AG04450 (cell line): Measurements from ENCODE around the gene TIMM17B. TPM values are rescaled to one million over a fixed set of nuclear protein-coding genes. Genes with fewer than 3 reads are reported as not detected.

Source experiments
- CTCF ChIA-PET: fragments of 300-600, 350-600 bp; formaldehyde crosslinking; extraction: SDS; loops from one replicate; lab custom pipeline; 2022; ENCODE audit warnings: antibody characterized with exemption, inconsistent platforms; lab: Charles Lee
- POLR2A ChIA-PET: fragments of 350-600 bp; formaldehyde crosslinking; extraction: SDS; loops from one replicate; lab custom pipeline; 2021; ENCODE audit warnings: antibody characterized with exemption, inconsistent platforms; lab: Yijun Ruan, JAX
- DNase-seq: peaks from one replicate; pipeline ENCODE4 v3.0.0-alpha.2; 2011; ENCODE audit warnings: low read depth, low spot score
- H3K27ac ChIP-seq: one replicate; pipeline ENCODE4 v1.5.1; 2012; ENCODE audit warnings: low read depth, low read length, control low read depth
- H3K27me3 ChIP-seq: one replicate; pipeline ENCODE4 v1.6.0; 2012; ENCODE audit warnings: low read length; ENCODE audit not compliant: control insufficient read depth, insufficient read depth
- H3K4me3 ChIP-seq: 2 replicates; pipeline ENCODE4 v1.5.1; 2011; ENCODE audit warnings: mild to moderate bottlenecking, low read depth, low read length, control low read depth
- H3K9me3 ChIP-seq: 2 replicates; pipeline ENCODE4 v1.5.1; 2012; ENCODE audit warnings: low read length; ENCODE audit not compliant: control insufficient read depth, insufficient read depth
- polyA plus RNA-seq: library from polyadenylated mRNA; depleted of rRNA; stranded (reverse); fragments of >200 nt; gene quantifications from 2 replicates; pipeline ENCODE4 v1.2.3, GENCODE V29; 2011
- TF ChIP-seq, protein P1 (sequence below): IDR thresholded peaks from 2 replicates; pipeline ENCODE4 v1.5.1; 2011; ENCODE audit warnings: low read depth, low read length, control low read depth, inconsistent platforms

TIMM17B gene
- polyA plus RNA-seq, 1 experiment, result 31.2 TPM

DNA sequence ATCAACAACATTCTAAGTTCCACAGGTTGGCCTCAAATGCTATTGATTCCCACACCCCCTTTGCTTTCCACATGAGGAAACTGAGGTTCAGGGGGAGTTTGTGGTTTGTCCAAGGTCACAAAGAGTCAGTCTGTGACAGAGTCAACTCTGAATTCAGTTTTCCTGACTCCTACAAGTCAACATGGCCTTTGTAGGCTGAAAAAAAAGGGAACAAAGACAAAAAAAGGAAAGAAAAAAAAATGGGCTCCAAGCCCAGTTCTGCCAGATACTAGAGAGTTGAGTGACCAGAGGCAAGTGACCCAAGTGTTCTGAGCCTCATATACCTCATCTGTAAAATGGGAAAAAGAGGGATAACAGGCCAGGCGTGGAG, 37.7 kb upstream of the TIMM17B start:
- DNase-seq, result no peak
- Histone ChIP-seq H3K27me3 (no peaks in the 10 kb centered on the region), H3K27ac (no peak overlapping the region), H3K9me3 (no peaks in the 10 kb centered on the region), H3K4me3 (no peak overlapping the region)
- TF ChIP-seq, protein P1, sequence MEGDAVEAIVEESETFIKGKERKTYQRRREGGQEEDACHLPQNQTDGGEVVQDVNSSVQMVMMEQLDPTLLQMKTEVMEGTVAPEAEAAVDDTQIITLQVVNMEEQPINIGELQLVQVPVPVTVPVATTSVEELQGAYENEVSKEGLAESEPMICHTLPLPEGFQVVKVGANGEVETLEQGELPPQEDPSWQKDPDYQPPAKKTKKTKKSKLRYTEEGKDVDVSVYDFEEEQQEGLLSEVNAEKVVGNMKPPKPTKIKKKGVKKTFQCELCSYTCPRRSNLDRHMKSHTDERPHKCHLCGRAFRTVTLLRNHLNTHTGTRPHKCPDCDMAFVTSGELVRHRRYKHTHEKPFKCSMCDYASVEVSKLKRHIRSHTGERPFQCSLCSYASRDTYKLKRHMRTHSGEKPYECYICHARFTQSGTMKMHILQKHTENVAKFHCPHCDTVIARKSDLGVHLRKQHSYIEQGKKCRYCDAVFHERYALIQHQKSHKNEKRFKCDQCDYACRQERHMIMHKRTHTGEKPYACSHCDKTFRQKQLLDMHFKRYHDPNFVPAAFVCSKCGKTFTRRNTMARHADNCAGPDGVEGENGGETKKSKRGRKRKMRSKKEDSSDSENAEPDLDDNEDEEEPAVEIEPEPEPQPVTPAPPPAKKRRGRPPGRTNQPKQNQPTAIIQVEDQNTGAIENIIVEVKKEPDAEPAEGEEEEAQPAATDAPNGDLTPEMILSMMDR, result no peak
- ChIA-PET POLR2A (no interaction called here), CTCF (no interaction called here)

- TF ChIP-seq, protein P1, result no peak
- Histone ChIP-seq H3K4me3 (no peak overlapping the region), H3K27ac (no peak overlapping the region), H3K27me3 (no peaks in the 10 kb centered on the region), H3K9me3 (no peaks in the 10 kb centered on the region)
- ChIA-PET POLR2A (no interaction called here), CTCF (no interaction called here)
- no peak for DNase-seq
Measured at GRCh38 chrX:48934581-48935300, 37.2 kb upstream of the TIMM17B start.

DNA sequence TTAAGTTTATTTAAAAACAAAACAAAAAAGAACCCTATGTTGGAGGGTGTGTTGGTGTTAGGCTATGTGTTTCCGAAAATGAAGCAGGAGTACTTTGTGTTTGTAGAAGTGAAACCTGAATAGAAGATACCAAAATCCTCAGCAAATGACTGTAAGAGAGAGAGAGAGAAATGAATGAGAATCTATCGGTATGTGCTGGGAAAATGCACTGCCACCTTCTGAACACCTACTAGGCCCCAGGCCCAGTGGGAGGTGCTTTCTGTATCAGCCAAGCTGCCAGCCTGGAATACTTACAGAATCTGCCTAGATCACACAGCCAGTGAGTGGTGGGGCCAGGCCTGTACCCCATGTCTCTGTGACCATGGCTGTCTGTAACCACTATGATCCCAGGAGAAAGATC, 36.2 kb upstream of the TIMM17B start:
- POLR2A ChIA-PET, result no interaction called here
- no peak overlapping the region for H3K27ac ChIP-seq

DNA sequence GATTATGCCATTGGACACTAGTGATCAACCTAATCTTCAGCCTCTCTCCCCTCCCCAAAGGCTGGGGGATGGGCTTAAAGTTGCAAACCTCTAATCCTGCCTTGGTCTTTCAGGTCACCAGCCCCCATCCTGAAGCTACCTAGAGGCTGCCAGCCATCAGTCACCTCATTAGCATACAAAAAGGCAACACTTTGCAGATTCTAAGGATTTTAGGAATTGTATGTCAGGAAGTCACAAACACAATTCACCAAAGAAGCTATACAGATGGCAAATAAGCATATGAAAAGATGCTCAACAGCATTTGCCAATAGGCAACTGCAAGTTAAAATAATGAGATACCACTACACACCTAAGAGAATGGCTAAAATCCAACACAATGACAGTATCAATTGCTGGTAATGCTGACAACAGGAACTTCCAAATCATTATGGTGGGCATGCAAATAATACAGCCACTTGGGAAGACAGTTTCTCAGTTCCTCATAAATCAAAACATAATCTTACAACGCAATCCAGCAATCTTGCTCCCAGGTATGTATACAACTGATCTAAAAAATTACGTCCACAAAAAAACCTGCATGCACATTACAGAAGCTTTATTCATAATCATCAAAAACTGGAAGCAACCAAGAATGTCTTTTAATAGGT, 30.3 kb upstream of the TIMM17B start:
- TF ChIP-seq, protein P1, result no peak
- no peaks in the 10 kb centered on the region for H3K9me3 ChIP-seq
- CTCF ChIA-PET, result interaction anchor here (1.2 kb wide), 1 partner anchor 19 kb away, joined by 4 read pairs; no protein-coding TSS in a partner anchor
- H3K4me3 ChIP-seq, result no peak overlapping the region
- POLR2A ChIA-PET, result no interaction called here
- H3K27ac ChIP-seq, result no peak overlapping the region
- DNase-seq, result no peak
- no peaks in the 10 kb centered on the region for H3K27me3 ChIP-seq

More for the DNA sequence above, 36.2 kb upstream of the TIMM17B start:
- Histone ChIP-seq H3K9me3 (no peaks in the 10 kb centered on the region), H3K4me3 (no peak overlapping the region), H3K27me3 (no peaks in the 10 kb centered on the region)
- DNase-seq, result no peak
- CTCF ChIA-PET, result no interaction called here
- TF ChIP-seq, protein P1, result no peak

DNA sequence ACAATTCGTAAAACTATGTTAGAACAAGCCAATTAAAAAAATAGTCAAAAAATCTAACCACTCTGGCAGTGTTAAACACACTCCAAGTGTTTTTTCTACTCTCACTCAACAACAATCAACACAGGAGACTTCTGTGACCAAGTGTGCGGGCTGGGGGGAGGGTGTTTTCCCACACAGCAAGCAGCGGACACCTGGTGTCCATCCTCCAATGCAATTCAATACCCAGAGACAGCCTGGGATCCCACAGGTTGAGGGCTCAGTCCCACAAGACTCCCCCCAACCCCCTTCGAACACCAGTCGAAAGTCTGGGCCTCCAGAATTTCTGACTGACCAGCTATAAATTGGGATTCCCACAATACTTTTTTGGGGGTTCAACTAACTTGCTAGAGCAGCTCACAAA, 29.6 kb upstream of the TIMM17B start:
- no peaks in the 10 kb centered on the region for H3K27me3 ChIP-seq
- POLR2A ChIA-PET, result no interaction called here
- no peaks in the 10 kb centered on the region for H3K9me3 ChIP-seq
- TF ChIP-seq, protein P1, result no peak
- H3K4me3 ChIP-seq, result no peak overlapping the region
- CTCF ChIA-PET, result no interaction called here
- no peak for DNase-seq
- H3K27ac ChIP-seq, result no peak overlapping the region
